HG03354 (cell line): ENCODE data around the gene ARHGAP8.
"Not testable (repeated sequence)": the region's sequence is repeated elsewhere in the genome, so short reads cannot be mapped to it uniquely, and the experiment has no call there.

ENCODE experiments used
- ATAC-seq: cut with Tn5 transposase; IDR thresholded peaks from one replicate; pipeline ENCODE4 v1.9.1; 2021; ENCODE audit warnings: mild to moderate bottlenecking; ENCODE audit not compliant: unreplicated experiment, poor library complexity, severe bottlenecking

ARHGAP8 gene

DNA sequence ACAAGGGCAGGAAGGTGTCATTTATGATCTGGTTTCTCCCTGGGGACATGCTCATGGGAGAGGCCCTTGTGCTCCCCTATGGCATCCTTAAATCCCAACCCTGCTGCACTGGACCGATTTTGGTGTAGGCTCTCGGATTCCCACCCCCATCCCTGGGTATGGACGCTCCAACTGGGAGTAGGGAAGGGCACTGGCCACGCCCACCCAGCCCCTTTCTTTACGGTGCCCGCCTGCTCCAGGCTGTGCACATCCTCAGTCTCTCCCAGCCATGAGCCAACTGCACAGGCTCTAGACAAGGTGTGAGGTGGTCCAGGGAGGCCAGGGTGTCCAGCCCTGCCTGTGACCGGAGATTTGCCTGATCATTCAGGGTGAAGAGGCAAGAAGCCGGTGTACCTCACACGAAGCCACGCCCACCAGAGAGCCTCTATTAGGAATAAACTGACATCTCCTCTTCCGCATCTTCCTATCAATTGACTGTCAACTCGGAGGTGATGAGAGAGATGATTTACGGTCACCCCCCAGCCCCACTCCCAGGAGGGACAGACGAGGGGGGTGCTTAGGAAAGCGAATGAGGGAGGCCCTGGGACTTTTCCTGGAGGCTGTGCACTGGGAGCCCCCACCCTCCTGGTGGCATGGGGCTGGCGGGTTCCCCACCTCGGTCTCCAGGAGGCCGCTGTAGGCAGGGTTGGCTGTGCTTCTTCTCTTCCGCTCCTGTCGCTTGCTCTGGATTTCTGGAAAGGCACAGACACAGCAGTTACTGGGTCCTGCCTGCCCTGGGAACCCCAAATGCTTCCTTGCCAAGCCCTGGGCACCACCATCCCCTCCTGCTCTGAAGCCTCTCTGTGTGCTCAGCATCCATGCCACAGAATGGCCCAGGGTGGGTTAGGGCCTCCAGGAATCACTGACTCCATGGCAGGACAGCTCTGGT lies 140.7 kb downstream of the ARHGAP8 start:
- no peak for ATAC-seq

DNA sequence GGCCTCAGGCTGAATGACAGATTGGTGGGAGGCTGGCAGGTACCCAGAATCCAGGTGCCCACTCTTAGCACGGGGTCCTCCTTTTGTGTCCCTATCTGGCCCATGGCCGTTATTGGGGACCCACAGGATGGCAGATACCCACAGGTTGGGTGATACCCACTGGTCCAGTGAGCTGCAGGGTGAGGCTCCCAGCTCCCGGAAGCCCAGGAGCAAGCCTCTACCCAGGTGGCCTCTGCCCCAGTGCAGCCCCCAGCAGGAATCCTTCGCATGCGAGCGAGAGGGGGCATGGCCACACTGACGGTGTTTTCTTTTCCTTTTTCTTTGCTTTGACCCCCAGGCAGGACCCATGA lies 141.3 kb downstream of the ARHGAP8 start:
- no peak for ATAC-seq

DNA sequence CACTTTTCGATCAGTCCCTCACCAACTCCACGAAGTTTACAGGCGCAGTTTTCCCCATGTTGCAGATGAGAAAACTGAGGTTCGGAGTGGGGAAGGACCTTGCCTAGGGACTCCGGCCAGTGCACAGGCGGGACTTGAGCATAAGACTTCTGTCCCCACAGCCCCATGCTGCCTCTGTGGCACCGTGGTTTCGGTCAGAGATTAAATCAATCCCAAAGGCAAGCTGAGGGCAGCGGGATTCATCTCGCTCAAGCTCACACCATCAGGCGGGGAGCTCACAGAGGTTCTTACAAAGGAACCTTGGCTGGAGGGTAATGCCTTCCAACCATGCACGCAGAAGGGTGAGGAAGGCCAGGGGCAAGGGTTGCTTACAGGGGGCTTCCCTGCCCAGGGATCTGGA lies 141.9 kb downstream of the ARHGAP8 start:
- no peak for ATAC-seq

DNA sequence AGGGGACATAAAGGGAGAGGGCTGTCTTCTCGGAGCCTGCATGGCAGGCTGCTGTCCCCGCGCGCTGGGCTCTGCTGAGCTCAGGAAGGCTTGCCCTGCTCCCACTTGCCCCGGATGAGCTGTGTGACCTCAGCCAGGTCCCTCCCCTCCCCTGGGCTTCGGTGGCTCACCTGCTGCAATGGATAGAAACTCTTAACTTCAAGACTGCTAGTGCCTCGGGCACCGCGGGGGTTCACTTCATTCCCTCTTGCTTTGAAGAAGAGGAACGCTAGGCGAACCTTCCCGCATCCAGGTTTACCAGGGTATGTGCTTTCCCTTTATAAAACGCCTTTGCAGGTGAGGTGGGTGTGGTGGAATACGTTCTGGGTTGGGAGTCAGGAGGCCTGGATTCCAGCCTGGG lies 142.4 kb downstream of the ARHGAP8 start:
- no peak for ATAC-seq

DNA sequence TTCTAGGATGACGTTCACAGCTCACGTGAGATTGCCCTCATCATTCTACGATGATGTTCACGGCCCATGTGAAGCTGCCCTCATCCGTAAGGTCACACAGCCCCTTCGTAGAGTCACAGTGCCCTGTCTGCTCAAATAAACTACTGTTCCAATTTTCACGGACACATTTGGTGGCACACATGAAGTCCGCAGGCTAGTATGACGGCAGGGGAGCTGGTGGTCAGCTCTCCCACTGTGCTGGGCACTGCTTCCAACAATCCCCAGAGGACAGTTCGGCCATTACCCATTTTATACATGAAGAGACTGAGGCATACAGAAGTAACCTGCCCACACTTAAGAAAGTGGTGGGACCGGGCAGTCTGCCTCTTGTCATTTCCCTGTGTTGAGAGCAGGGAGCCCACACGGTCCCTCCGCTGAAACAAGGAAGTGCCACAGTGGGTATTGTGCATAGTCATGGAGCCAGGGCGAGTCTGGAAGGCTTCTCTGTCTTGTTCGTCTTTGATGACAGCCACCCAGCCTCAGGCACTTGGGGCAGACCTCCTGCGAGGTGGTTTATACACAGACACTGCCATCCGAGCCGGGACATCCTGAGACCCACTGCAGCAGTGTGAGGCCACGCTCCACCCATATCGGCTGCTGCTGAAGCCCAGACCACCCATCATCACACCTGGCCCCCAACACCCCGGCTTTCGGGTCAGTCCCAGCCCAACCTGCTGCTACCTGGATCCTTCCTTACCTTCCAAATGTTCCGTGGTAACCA lies 143.1 kb downstream of the ARHGAP8 start:
- ATAC-seq, result no peak

DNA sequence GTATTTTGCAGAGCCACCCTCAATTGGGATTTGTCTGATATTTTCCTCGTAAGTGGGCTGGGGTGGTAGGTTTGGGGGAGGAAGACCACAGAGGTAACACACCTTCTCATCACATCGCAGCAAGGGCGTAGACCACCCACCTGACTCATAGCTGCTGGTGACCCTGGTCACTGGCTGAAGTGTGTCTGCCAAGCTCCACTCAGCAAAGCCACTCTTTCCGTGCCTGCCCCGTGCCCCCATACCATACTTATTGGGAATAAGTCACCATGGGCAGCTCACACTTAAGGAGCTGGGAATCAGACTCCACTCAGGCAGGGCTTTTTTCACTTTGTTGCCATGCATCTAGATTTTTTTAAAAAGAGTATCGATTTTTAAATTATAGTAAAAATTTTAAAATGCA lies 145.9 kb downstream of the ARHGAP8 start:
- no peak for ATAC-seq

DNA sequence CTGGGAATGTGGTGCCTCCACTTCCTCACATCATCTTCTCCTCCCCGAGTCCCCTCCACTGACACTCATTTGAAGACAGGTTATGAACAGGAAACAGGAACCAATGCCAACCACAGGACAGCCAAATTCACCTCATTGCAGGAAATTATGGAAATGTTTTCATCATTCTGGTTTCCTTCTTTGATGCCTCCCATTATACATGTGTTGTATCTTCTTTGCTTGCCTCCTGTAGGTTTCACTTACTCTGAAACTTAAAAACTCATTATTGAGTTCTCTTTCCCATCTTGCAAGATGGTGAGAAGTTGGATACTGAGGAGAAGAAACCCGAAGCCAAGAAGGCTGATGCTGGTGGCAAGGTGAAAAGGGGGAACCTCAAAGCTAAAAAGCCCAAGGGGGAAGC lies 148.9 kb downstream of the ARHGAP8 start:
- ATAC-seq, result no peak

DNA sequence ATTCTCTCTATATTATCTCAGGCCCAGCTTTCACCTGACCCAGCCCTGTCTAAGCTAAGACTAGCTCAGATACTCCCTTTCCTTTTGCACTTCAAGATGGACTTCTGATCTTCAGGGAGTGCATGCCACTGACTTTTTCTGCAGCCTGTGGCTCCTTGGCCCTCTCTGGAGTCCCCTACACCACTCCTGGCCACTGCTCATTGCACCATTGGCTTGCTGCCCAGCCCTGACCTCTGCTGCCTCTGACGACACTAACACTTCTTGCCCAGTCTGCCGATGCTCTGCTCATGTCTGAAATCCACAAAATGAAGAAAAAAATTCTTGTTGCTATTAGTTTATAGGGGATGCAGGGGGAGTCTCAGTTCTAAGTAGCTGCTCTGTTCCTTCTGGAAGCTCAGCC lies 150.8 kb downstream of the ARHGAP8 start:
- not testable (repeated sequence) for ATAC-seq

DNA sequence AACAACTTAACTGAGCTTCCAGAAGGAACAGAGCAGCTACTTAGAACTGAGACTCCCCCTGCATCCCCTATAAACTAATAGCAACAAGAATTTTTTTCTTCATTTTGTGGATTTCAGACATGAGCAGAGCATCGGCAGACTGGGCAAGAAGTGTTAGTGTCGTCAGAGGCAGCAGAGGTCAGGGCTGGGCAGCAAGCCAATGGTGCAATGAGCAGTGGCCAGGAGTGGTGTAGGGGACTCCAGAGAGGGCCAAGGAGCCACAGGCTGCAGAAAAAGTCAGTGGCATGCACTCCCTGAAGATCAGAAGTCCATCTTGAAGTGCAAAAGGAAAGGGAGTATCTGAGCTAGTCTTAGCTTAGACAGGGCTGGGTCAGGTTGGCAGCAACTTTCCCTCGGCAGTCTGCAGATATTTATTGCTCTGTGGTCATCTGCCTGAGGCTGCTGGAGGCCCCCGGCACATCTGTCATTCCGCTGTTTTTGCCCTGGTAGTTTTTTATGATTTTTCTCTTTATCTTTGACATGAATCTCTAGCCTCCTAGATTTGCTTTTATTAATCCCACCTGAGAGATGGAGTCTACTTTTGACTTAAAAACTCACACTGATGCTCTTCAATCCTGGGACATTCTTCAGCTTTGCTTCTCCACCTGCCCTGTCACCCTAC lies 152.2 kb downstream of the ARHGAP8 start:
- not testable (repeated sequence) for ATAC-seq

DNA sequence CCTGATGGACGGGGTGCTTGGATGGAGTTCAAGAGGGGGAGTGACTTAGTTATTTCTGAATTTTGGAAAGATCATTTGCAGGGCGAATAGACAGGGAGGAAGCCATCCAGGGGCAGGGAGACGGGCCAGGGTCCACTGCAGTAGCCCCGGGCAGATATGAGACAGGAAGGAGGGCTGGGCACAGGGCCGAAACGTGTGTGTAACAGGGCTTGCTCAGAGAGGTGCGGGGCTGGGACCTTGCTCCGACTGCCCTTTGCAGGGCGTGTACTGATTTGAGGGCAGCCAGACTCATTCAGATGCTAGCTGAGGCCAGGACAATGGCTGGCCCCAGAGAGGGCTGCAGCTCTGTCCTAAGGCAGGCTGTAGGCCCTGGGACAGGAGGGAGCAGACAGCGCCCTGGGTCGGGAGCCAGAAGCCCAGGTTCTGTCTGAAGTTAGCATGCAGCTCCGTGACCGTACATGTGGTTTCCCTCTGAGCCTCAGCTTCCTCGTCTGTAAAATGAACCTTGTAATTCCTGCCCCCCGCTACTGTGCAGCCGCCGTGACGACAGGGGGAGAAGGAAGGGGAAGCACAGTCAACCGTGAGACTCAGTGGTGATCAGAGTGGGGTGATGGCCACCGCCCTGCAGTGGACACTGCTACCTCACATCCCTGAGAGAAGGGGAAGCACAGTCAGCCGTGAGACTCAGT lies 154.0 kb downstream of the ARHGAP8 start:
- no peak for ATAC-seq

DNA sequence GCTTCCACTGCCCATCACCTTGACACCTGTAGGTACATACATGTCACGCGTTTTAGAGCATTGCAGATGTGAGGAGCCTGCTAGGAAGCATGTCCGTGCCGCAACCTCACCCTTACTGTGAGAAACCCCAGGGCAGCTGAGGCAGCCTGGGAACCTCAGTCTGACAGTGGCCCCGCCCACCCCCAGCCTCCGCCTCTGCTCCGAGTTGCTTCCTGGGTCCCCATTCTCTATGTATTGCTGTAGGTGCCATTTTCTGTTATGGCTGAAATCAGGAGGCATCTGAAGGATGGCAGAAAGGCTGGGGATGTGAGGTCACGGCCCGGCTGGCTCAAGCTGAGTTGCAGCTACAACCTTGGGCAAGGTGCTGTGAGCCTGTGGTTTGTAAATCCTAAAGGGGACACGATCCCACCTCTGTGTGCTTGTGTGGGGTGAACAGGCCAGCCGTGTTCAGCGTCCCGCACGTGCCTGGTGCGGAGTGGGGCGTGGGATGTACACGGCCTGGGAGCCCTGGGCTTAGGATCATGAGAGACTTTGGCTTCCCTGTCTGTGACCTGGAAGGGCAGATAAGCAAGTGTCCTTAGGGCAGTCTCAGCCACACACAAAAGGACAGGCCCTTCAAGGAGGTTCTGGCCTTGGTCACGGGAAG lies 154.7 kb downstream of the ARHGAP8 start:
- ATAC-seq, result no peak

DNA sequence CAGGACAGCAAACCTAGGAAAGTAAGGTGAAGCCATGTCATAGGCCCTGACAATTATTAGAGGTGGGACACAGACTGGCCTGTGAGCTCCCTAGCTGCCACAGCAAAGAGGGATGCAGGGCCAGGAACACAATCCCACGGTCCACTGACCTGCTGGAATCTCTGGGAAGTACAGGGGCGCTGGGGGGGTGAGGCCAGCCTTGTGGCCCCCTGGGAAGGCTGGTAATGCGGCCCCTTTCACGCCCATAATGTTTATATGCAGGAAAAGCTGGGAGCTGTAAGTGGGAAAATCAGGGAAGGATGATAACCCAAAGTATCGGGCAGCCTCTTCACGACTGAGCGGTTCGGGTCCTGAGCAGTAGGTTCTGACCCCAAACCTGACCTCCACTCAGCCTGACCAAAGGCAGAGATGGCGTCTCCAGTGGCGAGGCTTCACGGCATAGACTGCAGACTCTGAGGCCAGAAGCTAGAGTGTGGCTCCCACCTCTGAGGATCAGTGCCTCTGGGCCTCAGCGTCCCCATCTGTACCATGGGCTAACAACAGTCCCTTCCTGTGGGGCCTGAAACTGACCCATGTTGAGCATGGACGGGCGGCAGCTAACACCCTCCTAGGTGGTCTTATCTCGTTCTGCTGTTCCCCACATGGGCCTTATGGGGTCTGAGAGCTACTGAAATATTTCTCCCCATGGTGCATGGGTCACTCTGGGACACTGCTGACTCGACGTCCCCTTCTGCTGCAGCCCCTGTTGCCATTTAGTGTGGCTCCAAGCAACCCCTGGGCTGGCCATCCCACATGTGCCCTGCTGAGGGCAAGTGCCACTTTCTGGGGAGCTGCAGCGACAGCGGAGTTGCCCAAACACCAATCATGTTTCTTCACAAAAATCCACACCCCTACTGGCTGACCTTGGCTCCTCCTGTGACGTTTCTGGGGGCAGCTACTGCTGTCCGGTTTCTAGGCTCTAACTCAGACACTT lies 155.7 kb downstream of the ARHGAP8 start:
- no peak for ATAC-seq

DNA sequence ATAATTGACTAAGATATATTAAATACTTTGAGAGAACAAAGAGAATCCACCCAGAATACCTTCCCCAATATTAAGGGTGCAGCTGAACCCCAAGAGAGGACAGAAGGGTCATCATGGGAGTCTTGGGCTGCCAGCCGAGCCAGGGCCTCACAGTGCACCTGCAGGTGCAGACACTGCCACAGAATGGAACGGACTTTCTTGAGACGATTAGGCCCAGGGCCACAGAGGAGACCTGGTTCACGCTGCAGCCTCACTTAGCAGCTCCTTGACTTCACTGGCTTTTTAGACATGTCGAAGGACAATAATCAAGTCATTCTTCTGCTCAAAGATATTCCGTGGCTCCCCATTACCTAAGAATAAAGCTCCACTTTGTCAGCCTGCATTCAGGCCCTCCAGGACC lies 156.9 kb downstream of the ARHGAP8 start:
- no peak for ATAC-seq
